Stromal cell of bone marrow (primary cell): ENCODE measurements around the gene WARS2.

Source experiments
- DNase-seq: peaks from one replicate; pipeline ENCODE4 v3.0.0-alpha.2; 2012; ENCODE audit warnings: low read depth

The WARS2 gene

DNA sequence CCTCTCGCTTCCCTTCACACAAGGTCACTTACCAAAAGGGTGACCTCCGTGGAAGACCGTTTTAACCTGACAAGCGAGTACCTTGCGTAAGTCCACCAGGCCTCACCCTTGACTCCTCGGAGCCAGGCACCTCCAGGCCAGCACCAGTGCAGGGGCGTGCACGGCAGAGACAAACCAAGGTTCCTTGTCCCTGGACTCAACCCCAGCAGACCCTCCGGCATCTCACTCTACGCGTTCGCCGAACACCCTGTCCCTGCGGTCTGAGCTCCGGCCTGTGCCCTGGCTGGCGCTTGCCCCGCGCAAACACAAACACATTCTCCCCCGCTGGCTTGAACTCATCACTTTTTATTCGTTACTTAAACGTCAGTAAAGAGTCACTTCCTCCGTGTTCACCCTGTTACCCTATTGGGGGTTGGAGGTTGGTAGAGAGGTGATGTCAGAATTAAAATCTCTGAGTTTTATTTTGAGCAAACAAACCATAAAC lies 156.9 kb downstream of the WARS2 start:
- no peak for DNase-seq

DNA sequence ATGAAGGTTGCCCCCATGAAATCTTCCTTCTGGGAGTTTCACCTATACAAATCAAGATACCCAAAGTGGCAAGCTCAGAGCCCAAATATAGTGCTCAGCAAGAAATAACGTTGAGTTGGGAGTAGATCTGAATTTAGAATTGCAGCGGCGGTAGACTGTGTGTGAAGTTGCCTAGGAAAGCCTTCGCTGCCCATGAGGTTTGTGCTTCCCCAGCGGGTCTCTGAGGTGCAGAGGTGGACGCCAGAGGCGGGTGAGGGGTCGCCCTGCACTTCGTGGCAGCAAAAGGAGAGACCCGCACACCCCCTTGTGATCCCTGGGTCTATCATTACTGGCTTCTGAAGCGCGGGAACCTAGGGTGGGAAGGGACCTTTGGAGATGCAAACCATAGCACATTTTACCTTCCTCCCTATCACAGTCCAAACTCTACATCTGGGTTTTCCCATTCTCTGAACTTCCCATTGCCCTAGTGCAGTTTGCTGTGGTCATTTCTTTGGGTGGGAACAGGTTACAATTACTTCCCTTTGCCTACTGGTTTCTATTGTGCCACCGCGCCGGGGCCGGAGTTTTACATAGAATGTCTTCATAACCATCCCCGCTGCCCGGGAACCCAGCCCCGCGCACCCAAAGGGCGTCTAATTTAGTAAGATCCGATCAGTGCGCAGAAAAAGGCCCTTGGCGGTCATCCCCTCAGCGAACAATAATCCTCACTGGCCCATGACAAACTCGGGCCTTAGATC lies 157.5 kb downstream of the WARS2 start:
- DNase-seq = no peak

DNA sequence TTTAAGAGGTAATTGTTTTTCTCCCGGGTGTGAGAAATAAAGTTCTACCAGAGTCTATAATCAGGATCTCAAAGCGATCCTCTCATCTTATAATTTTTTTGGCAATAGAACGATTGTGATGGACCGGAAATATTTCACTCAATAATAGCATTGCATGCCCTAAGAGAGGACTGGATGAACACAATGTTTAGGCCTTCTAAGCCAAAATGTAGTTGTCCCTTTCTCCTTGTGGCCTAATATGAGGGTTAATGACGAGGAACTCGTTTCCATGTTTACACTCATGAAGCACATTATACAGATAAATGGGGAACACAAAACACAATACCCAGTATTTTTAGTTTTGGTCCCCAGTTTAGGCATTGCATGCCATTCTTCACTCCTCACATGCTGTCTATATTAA lies 158.2 kb downstream of the WARS2 start:
- no peak for DNase-seq

DNA sequence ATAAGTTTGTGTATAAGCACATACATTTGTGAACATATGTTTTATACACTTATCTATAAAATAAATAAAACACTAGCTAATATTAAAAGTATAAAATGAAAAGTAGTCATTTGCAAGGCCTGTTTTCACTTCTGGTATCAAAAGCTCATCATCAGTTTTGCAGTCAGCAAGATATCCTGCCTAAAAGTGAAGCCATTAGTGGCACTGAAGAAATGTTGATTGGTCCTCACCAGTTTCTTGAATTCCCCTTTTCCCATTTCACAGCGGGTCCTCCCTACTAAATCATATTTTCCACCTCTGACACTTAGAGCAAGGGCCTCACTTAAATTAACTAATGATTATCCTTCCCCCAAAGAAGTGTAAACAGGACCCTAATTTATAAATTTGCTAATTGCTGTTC lies 159.0 kb downstream of the WARS2 start:
- DNase-seq = no peak
